ENCODE results near the gene SLC30A9.

The SLC30A9 gene

GRCh38 chr4:42080306-42080705, 90.0 kb downstream of the SLC30A9 start:
- Histone ChIP-seq H3K4me3 (ENCODE audit: low read depth in 1 of 2, low read length in 2 of 2) (no peak overlapping the region), H3K9me3 (ENCODE audit: control insufficient read depth in 1 of 2, low read length in 2 of 2) (no peaks in the 10 kb centered on the region), H3K36me3 (ENCODE audit: control insufficient read depth in 1 of 2, insufficient read depth in 2 of 2, low read length in 2 of 2) (peaks cover 0 to 18% of the 10 kb centered on the region in 2 donors), H3K4me1 (ENCODE audit: control insufficient read depth in 1 of 2, insufficient read depth in 2 of 2, low read length in 2 of 2) (no peaks in the 10 kb centered on the region), H3K27me3 (ENCODE audit: low read depth, low read length) (no peaks in the 10 kb centered on the region), H3K27ac (ENCODE audit: low read length) (no peak overlapping the region)

DNA sequence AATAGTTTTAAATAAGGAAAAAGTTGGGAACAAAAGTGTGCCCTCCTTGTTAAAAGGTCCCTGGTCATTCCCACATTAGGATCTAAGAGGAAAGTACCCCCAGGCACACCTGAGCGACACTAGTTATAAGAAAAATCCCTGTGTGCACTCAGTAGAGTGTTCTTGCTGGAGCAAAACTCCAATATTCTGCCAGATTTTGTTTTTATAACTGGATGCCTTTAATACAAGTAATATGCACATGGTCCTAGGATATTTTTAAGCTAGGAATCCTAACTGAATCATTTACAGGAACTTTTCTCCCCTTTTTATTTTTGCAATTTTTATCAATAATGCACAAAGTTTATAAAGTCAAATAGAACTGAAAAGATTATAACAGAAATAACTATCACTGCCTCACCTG, 93.5 kb downstream of the SLC30A9 start:
- H3K27ac ChIP-seq (ENCODE audit: low read length): no peak overlapping the region
- H3K9me3 ChIP-seq (ENCODE audit: control insufficient read depth in 1 of 2, low read length in 2 of 2): no peaks in the 10 kb centered on the region
- H3K36me3 ChIP-seq (ENCODE audit: control insufficient read depth in 1 of 2, insufficient read depth in 2 of 2, low read length in 2 of 2): peaks cover 11 to 32% of the 10 kb centered on the region in 2 donors
- no peaks in the 10 kb centered on the region for H3K4me1 ChIP-seq (ENCODE audit: control insufficient read depth in 1 of 2, insufficient read depth in 2 of 2, low read length in 2 of 2)
- H3K27me3 ChIP-seq (ENCODE audit: low read depth, low read length): no peaks in the 10 kb centered on the region
- no peak overlapping the region for H3K4me3 ChIP-seq (ENCODE audit: low read depth in 1 of 2, low read length in 2 of 2)

DNA sequence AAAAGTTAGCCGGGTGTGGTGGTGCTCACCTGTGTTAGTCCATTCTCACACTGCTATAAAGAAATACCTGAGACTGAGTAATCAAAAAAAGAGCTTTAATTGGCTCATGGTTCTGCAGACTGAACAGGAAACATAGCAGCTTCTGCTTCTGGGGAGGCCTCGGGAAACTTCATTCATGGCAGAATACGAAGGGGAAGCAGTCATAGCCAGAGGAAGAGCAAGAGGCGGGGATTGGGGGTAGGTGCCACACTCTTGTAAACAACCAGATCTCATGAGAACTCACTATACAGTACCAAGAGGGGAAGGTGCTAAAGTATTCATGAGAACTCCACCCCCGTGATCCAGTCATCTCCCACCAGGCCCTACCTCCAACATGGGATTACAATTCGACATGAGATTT, 98.1 kb downstream of the SLC30A9 start:
- no peaks in the 10 kb centered on the region for H3K4me1 ChIP-seq (ENCODE audit: control insufficient read depth in 1 of 2, insufficient read depth in 2 of 2, low read length in 2 of 2)
- no peaks in the 10 kb centered on the region for H3K27me3 ChIP-seq (ENCODE audit: low read depth, low read length)
- no peak overlapping the region for H3K27ac ChIP-seq (ENCODE audit: low read length)
- no peak overlapping the region for H3K4me3 ChIP-seq (ENCODE audit: low read depth in 1 of 2, low read length in 2 of 2)
- H3K36me3 ChIP-seq (ENCODE audit: control insufficient read depth in 1 of 2, insufficient read depth in 2 of 2, low read length in 2 of 2): peaks cover 11 to 24% of the 10 kb centered on the region in 2 donors
- no peaks in the 10 kb centered on the region for H3K9me3 ChIP-seq (ENCODE audit: control insufficient read depth in 1 of 2, low read length in 2 of 2)

- H3K27ac ChIP-seq (ENCODE audit: low read length): no peak overlapping the region
- no peaks in the 10 kb centered on the region for H3K36me3 ChIP-seq (ENCODE audit: control insufficient read depth in 1 of 2, insufficient read depth in 2 of 2, low read length in 2 of 2)
- H3K4me3 ChIP-seq (ENCODE audit: low read depth in 1 of 2, low read length in 2 of 2): no peak overlapping the region
- no peaks in the 10 kb centered on the region for H3K27me3 ChIP-seq (ENCODE audit: low read depth, low read length)
- H3K4me1 ChIP-seq (ENCODE audit: control insufficient read depth in 1 of 2, insufficient read depth in 2 of 2, low read length in 2 of 2): no peaks in the 10 kb centered on the region
- H3K9me3 ChIP-seq (ENCODE audit: control insufficient read depth in 1 of 2, low read length in 2 of 2): no peaks in the 10 kb centered on the region
Measured at GRCh38 chr4:42101446-42101975, 111.2 kb downstream of the SLC30A9 start.

DNA sequence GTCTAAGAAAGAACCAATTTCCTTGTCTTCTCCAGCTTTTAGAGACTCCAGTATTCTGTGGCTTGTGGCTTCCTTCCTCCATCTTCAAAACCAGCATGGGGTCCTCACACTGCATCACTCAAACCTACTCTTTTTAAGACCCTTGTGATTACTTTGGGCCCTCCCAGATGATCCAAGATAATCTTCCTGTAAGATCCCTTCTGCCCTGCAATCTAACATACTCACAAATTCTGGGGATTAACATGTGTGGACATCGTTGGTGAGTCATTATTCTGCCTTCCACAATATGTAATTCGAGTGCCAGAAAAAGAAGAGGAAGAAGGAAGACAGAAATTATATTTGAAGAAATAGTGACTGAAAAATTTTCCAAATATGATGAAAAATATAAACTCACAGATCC, 114.2 kb downstream of the SLC30A9 start:
- Histone ChIP-seq H3K36me3 (ENCODE audit: control insufficient read depth in 1 of 2, insufficient read depth in 2 of 2, low read length in 2 of 2) (no peaks in the 10 kb centered on the region), H3K4me1 (ENCODE audit: control insufficient read depth in 1 of 2, insufficient read depth in 2 of 2, low read length in 2 of 2) (no peaks in the 10 kb centered on the region), H3K27ac (ENCODE audit: low read length) (no peak overlapping the region), H3K27me3 (ENCODE audit: low read depth, low read length) (no peaks in the 10 kb centered on the region), H3K9me3 (ENCODE audit: control insufficient read depth in 1 of 2, low read length in 2 of 2) (no peaks in the 10 kb centered on the region), H3K4me3 (ENCODE audit: low read depth in 1 of 2, low read length in 2 of 2) (no peak overlapping the region)

DNA sequence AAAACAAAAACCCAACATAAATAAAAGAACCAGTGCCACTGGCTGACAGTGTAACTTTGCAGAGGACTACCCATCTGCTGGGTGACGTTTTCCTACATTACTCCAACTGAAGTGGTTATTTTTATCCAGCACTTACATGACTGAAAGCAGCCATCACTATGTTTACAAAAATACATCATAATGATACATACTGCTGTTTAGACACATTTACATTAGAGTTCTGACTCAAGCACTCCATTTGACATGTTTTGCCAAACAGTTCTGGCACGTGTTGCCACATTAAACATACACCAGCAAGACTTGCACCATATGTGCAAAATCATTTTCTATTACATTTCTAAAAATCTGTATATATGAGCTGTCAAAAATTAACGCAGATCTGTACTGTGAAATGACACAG, 122.5 kb downstream of the SLC30A9 start:
- no peak overlapping the region for H3K27ac ChIP-seq (ENCODE audit: low read length)
- no peaks in the 10 kb centered on the region for H3K36me3 ChIP-seq (ENCODE audit: control insufficient read depth in 1 of 2, insufficient read depth in 2 of 2, low read length in 2 of 2)
- no peaks in the 10 kb centered on the region for H3K9me3 ChIP-seq (ENCODE audit: control insufficient read depth in 1 of 2, low read length in 2 of 2)
- H3K4me1 ChIP-seq (ENCODE audit: control insufficient read depth in 1 of 2, insufficient read depth in 2 of 2, low read length in 2 of 2): no peaks in the 10 kb centered on the region
- no peak overlapping the region for H3K4me3 ChIP-seq (ENCODE audit: low read depth in 1 of 2, low read length in 2 of 2)
- no peaks in the 10 kb centered on the region for H3K27me3 ChIP-seq (ENCODE audit: low read depth, low read length)

- no peaks in the 10 kb centered on the region for H3K27me3 ChIP-seq (ENCODE audit: low read depth, low read length)
- no peaks in the 10 kb centered on the region for H3K9me3 ChIP-seq (ENCODE audit: control insufficient read depth in 1 of 2, low read length in 2 of 2)
- no peaks in the 10 kb centered on the region for H3K4me1 ChIP-seq (ENCODE audit: control insufficient read depth in 1 of 2, insufficient read depth in 2 of 2, low read length in 2 of 2)
- H3K4me3 ChIP-seq (ENCODE audit: low read depth in 1 of 2, low read length in 2 of 2): no peak overlapping the region
- H3K36me3 ChIP-seq (ENCODE audit: control insufficient read depth in 1 of 2, insufficient read depth in 2 of 2, low read length in 2 of 2): no peaks in the 10 kb centered on the region
- no peak overlapping the region for H3K27ac ChIP-seq (ENCODE audit: low read length)
Measured at GRCh38 chr4:42119886-42120285, 129.6 kb downstream of the SLC30A9 start.

- Histone ChIP-seq H3K36me3 (ENCODE audit: control insufficient read depth in 1 of 2, insufficient read depth in 2 of 2, low read length in 2 of 2) (no peaks in the 10 kb centered on the region), H3K27ac (ENCODE audit: low read length) (no peak overlapping the region), H3K27me3 (ENCODE audit: low read depth, low read length) (no peaks in the 10 kb centered on the region), H3K4me1 (ENCODE audit: control insufficient read depth in 1 of 2, insufficient read depth in 2 of 2, low read length in 2 of 2) (no peaks in the 10 kb centered on the region), H3K4me3 (ENCODE audit: low read depth in 1 of 2, low read length in 2 of 2) (no peak overlapping the region), H3K9me3 (ENCODE audit: control insufficient read depth in 1 of 2, low read length in 2 of 2) (no peaks in the 10 kb centered on the region)
Measured at GRCh38 chr4:42122237-42122636, 131.9 kb downstream of the SLC30A9 start.

GRCh38 chr4:42123071-42123644, 132.8 kb downstream of the SLC30A9 start:
- no peak overlapping the region for H3K4me3 ChIP-seq (ENCODE audit: low read depth in 1 of 2, low read length in 2 of 2)
- no peaks in the 10 kb centered on the region for H3K36me3 ChIP-seq (ENCODE audit: control insufficient read depth in 1 of 2, insufficient read depth in 2 of 2, low read length in 2 of 2)

DNA sequence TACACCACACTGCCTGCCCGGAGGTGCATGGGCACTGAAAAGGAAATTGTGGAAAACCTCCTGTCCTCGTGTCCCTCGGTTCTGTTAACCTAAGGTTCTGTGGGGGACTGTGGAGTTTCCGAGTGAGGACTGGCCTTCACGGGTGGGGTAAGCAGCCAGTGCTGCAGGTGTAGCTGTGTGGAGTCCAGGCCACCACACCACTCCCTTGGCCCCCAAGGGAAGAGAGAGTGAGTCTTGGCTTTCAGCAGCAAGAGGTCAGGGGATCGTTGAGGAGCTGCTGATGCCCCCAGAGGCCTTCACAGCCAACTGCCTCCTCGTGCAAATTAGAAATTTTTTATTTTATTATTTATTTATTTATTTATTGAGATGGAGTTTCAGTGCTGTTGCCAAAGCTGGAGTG, 141.8 kb downstream of the SLC30A9 start:
- no peaks in the 10 kb centered on the region for H3K9me3 ChIP-seq (ENCODE audit: control insufficient read depth in 1 of 2, low read length in 2 of 2)
- H3K4me1 ChIP-seq (ENCODE audit: control insufficient read depth in 1 of 2, insufficient read depth in 2 of 2, low read length in 2 of 2): no peaks in the 10 kb centered on the region
- H3K4me3 ChIP-seq (ENCODE audit: low read depth in 1 of 2, low read length in 2 of 2): no peak overlapping the region
- H3K27me3 ChIP-seq (ENCODE audit: low read depth, low read length): no peaks in the 10 kb centered on the region
- H3K36me3 ChIP-seq (ENCODE audit: control insufficient read depth in 1 of 2, insufficient read depth in 2 of 2, low read length in 2 of 2): no peaks in the 10 kb centered on the region
- no peak overlapping the region for H3K27ac ChIP-seq (ENCODE audit: low read length)

More at GRCh38 chr4:42123071-42123644, 132.8 kb downstream of the SLC30A9 start:
- H3K9me3 ChIP-seq (ENCODE audit: control insufficient read depth in 1 of 2, low read length in 2 of 2): no peaks in the 10 kb centered on the region
- no peaks in the 10 kb centered on the region for H3K4me1 ChIP-seq (ENCODE audit: control insufficient read depth in 1 of 2, insufficient read depth in 2 of 2, low read length in 2 of 2)
- H3K27me3 ChIP-seq (ENCODE audit: low read depth, low read length): no peaks in the 10 kb centered on the region
- no peak overlapping the region for H3K27ac ChIP-seq (ENCODE audit: low read length)

- Histone ChIP-seq H3K4me3 (ENCODE audit: low read depth in 1 of 2, low read length in 2 of 2) (no peak overlapping the region), H3K27ac (ENCODE audit: low read length) (no peak overlapping the region), H3K36me3 (ENCODE audit: control insufficient read depth in 1 of 2, insufficient read depth in 2 of 2, low read length in 2 of 2) (no peaks in the 10 kb centered on the region), H3K27me3 (ENCODE audit: low read depth, low read length) (no peaks in the 10 kb centered on the region), H3K9me3 (ENCODE audit: control insufficient read depth in 1 of 2, low read length in 2 of 2) (no peaks in the 10 kb centered on the region), H3K4me1 (ENCODE audit: control insufficient read depth in 1 of 2, insufficient read depth in 2 of 2, low read length in 2 of 2) (no peaks in the 10 kb centered on the region)
Measured at GRCh38 chr4:42133006-42133405, 142.7 kb downstream of the SLC30A9 start.

DNA sequence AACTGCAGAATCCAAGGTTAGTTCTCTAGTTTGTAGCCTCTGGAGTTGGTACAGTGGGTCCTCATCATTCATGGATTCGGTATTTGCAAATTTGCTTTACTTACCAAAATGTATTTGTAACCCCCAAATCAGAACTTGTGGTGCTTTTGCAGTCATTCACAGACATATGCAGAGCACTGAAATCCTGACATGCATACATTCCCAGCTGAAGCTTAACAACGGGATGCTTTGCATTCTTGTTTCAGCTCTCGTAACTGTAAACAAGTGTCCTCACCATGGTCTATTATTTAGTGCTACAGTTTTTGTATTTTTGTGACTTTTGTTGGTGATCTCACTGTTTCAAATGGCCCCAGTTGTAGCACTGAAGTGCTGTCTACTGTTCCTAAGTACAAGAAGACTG, 146.0 kb downstream of the SLC30A9 start:
- Histone ChIP-seq H3K4me1 (ENCODE audit: control insufficient read depth in 1 of 2, insufficient read depth in 2 of 2, low read length in 2 of 2) (no peaks in the 10 kb centered on the region), H3K4me3 (ENCODE audit: low read depth in 1 of 2, low read length in 2 of 2) (no peak overlapping the region)

More for the DNA sequence above, 146.0 kb downstream of the SLC30A9 start:
- peaks cover 0 to 3% of the 10 kb centered on the region in 2 donors for H3K9me3 ChIP-seq (ENCODE audit: control insufficient read depth in 1 of 2, low read length in 2 of 2)
- H3K27me3 ChIP-seq (ENCODE audit: low read depth, low read length): no peaks in the 10 kb centered on the region
- no peaks in the 10 kb centered on the region for H3K36me3 ChIP-seq (ENCODE audit: control insufficient read depth in 1 of 2, insufficient read depth in 2 of 2, low read length in 2 of 2)
- H3K27ac ChIP-seq (ENCODE audit: low read length): no peak overlapping the region
